GM19240 (cell line): Measurements from ENCODE around the gene RAB1B.

Experiments used
- DNase-seq: peaks from one replicate; pipeline ENCODE4 v3.0.0; 2011; ENCODE audit warnings: low spot score; ENCODE audit not compliant: insufficient read length

The RAB1B gene

DNA sequence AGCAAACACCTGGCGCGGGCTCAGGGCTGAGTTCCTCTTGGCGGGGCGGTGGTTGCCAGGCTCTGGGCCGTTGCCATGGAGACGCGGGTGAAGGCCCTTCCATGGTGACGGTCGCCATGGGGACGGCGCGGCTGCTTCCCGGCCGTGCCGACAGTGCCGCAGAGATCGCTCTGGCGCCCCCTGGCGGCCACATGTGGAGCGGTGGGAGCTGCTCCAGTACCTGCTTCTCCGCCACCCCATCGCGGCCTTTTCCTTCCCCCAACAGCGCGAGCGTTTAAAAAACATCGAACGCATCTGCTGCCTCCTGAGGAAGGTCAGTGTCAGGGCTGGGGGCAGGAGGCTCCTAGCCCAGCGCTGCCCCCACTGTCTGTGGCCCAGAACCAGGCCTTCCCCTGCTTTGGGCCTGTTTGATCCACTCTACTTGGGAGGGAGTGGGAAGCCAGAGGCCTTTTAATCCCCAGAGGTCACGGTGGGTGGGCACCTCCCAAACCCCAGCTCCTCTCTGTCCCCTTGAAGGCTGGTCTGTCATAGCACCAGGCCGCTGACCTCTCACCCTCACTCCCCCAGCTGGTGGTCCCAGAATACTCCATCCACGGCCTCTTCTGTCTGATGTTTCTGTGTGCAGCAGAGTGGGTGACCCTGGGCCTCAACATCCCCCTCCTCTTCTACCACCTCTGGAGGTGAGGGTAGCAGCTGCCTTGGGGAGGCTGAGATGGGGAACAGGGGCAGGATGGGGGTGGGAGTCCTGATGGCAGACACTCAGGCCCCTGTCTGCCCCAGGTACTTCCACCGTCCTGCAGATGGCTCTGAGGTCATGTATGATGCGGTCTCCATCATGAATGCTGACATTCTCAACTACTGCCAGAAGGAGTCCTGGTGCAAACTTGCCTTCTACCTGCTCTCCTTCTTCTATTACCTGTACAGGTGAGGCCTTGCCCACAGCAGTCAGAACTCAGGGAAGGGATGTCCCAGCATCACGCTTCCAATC lies 14.3 kb downstream of the RAB1B start:
- peak; percentile 99 for DNase-seq

GRCh38 chr11:66283461-66284105 lies 15.1 kb downstream of the RAB1B start:
- DNase-seq = no peak

GRCh38 chr11:66284526-66285078 lies 16.2 kb downstream of the RAB1B start:
- no peak for DNase-seq

GRCh38 chr11:66285250-66285947 lies 17.0 kb downstream of the RAB1B start:
- no peak for DNase-seq

GRCh38 chr11:66286699-66287098 lies 18.3 kb downstream of the RAB1B start:
- DNase-seq = no peak

GRCh38 chr11:66287211-66287888 lies 18.9 kb downstream of the RAB1B start:
- no peak for DNase-seq

- DNase-seq = no peak
These were observed 19.6 kb downstream of the RAB1B start for GRCh38 chr11:66287889-66288670.

DNA sequence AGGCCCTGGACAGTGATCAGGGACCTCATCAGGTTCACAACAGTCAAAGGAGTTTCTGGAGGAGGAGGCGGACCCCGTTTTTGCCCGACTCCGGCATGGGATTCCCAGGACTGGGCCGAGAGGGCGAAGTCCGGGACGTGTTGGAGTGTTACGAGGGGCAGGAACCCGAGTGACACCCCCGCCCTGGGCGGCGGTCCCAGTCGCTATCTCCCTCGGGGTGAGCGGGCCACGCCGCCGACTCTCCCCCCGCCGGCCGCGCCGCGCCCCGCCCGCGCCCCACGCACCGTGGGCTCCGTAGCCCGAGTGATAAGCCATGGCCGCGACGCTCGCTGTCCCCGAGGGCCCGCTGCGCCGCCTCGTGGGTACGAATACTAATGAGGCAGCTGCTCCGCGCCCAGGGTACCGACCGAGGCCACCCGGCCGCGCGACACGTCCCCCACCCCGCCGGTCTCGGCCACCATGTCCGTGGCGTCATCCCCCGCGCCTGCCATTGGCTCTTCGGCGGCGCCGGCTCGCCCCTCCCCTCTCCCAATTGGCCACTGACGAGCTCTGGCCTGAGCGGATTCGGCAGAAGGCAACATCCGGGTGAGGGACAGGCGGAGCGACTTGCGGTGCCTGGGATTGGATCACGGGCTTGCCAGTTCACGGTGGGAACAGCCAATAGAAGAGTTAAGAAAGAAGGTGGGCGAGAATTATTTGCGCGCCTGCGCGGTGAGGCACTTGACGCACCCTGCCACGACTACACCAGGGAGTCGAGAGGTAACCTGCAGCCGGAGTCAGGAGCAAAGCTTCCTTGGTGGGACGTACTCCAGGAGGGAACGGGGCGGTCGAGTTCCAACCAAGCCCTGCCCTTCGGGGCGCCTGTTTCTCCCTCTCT lies 20.5 kb downstream of the RAB1B start, which contains the start of gene YIF1A:
Gene YIF1A (minus strand): TSS at position 473 of the 877 bp plus-strand sequence. CDS start 158 bp downstream, at position 315.
- peak; percentile 100 for DNase-seq

- DNase-seq = peak; percentile 98
These were observed 21.3 kb downstream of the RAB1B start for GRCh38 chr11:66289548-66290329.

DNA sequence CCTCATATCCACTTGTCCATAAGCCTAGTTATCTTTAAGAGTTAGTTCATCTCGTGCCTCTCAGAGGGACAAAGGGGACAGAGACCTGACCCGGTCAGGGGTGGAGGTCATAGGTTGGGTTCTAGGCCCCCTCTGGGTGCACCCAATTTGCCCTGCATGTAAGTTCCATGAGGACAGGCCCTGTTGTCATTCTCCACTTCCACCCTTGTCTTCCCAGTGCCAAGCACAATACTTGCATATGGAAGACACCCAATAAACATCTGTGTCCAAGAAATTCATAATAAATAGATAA lies 21.8 kb downstream of the RAB1B start:
- no peak for DNase-seq

DNA sequence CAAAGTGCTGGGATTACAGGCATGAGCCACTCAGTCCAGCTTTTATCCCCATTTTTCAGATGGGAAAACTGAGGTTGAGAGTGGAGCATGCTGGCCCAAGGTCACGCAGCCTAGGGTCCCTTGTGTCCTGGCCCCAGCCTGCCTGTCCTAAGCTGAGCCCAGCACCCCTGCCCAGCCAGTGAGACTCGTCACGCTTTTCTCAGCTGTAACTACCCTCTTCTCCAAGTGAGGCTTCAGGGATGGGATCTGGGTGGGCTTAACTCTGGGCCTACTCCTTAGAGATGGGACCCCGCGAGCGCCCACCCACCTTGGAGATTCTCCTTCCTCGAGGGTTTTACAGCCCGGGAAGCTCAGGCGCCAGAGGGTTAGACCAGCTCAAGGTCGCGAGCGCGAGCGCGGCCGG lies 22.9 kb downstream of the RAB1B start:
- DNase-seq = no peak

GRCh38 chr11:66291706-66292542 lies 23.5 kb downstream of the RAB1B start, which contains the start of gene TMEM151A:
Gene TMEM151A, plus strand, starts transcription at chr11:66291894. Its CDS starts 120 bp downstream, at chr11:66292014.
- DNase-seq = no peak

- DNase-seq = no peak
These were observed 24.3 kb downstream of the RAB1B start for GRCh38 chr11:66292543-66293332.

GRCh38 chr11:66293352-66293751 lies 24.9 kb downstream of the RAB1B start:
- no peak for DNase-seq

- no peak for DNase-seq
These were observed 25.6 kb downstream of the RAB1B start for GRCh38 chr11:66293777-66294625.
